WTC11 (cell line): ENCODE results near the gene NLGN1.

Source experiments
- AFF4 ChIP-seq: sonication (generic); formaldehyde crosslinking; IDR thresholded peaks from 2 replicates; pipeline ENCODE4 v1.8.1; 2023; ENCODE audit warnings: mild to moderate bottlenecking, missing genetic modification reagents, borderline replicate concordance
- ATF2 ChIP-seq: sonication (generic); formaldehyde crosslinking; IDR thresholded peaks from 2 replicates; pipeline ENCODE4 v1.8.1; 2022; ENCODE audit warnings: low read depth, missing genetic modification reagents, borderline replicate concordance
- ATF6 ChIP-seq: sonication (generic); formaldehyde crosslinking; IDR thresholded peaks from 2 replicates; pipeline ENCODE4 v1.8.1; 2023; ENCODE audit warnings: mild to moderate bottlenecking, missing genetic modification reagents
- CREB1 ChIP-seq: sonication (generic); formaldehyde crosslinking; IDR thresholded peaks from 2 replicates; pipeline ENCODE4 v1.8.0; 2023; ENCODE audit warnings: mild to moderate bottlenecking, missing genetic modification reagents
- CTCF ChIP-seq: fragments of 200-600 bp; IDR thresholded peaks from 2 replicates; pipeline ENCODE4 v1.8.0; 2022; ENCODE audit warnings: antibody characterized with exemption
- JAZF1 ChIP-seq: fragments of 250-450 bp; sonication (Bioruptor Pico); IDR thresholded peaks from 2 replicates; pipeline ENCODE4 v1.9.0; 2021; ENCODE audit warnings: moderate library complexity, mild to moderate bottlenecking, inconsistent platforms
- JUN ChIP-seq: sonication (generic); formaldehyde crosslinking; IDR thresholded peaks from 2 replicates; pipeline ENCODE4 v1.8.0; 2023; ENCODE audit warnings: mild to moderate bottlenecking, missing genetic modification reagents
- NR2C2 ChIP-seq: sonication (generic); formaldehyde crosslinking; IDR thresholded peaks from 2 replicates; pipeline ENCODE4 v1.8.0; 2022; ENCODE audit warnings: mild to moderate bottlenecking, missing genetic modification reagents
- SP1 ChIP-seq: sonication (generic); formaldehyde crosslinking; conservative IDR thresholded peaks from 2 replicates; pipeline ENCODE4 v1.8.1; 2022; ENCODE audit warnings: missing genetic modification reagents
- TEAD4 ChIP-seq: sonication (generic); formaldehyde crosslinking; IDR thresholded peaks from 2 replicates; pipeline ENCODE4 v1.8.0; 2022; ENCODE audit warnings: mild to moderate bottlenecking, missing genetic modification reagents
- USF2 ChIP-seq: sonication (generic); formaldehyde crosslinking; IDR thresholded peaks from 2 replicates; pipeline ENCODE4 v1.8.1; 2023; ENCODE audit warnings: mild to moderate bottlenecking, missing genetic modification reagents, moderate library complexity
- ZNF425 ChIP-seq: fragments of 250-450 bp; sonication (Bioruptor Pico); conservative IDR thresholded peaks from 2 replicates; pipeline ENCODE4 v1.9.0; 2021; ENCODE audit warnings: mild to moderate bottlenecking
- ZNF532 ChIP-seq: fragments of 250-450 bp; sonication (Bioruptor Pico); IDR thresholded peaks from 2 replicates; pipeline ENCODE4 v1.9.0; 2021; ENCODE audit warnings: mild to moderate bottlenecking, borderline replicate concordance
- ZNF671 ChIP-seq: fragments of 250-450 bp; sonication (Bioruptor Pico); IDR thresholded peaks from 2 replicates; pipeline ENCODE4 v1.8.0; 2021; ENCODE audit warnings: mild to moderate bottlenecking

- TF ChIP-seq ATF6 (no peak), CREB1 (CRISPR knock-in tag) (no peak), JUN (no peak), CTCF (no peak), TEAD4 (CRISPR knock-in tag) (no peak), USF2 (CRISPR knock-in tag) (no peak), AFF4 (CRISPR knock-in tag) (no peak), ATF2 (CRISPR knock-in tag) (no peak), SP1 (CRISPR knock-in tag) (no peak), NR2C2 (CRISPR knock-in tag) (no peak), ZNF671 (no peak), ZNF425 (CRISPR knock-in tag) (no peak), ZNF532 (CRISPR knock-in tag) (no peak), JAZF1 (CRISPR knock-in tag) (no peak)
These were observed 819.6 kb downstream of the NLGN1 start for GRCh38 chr3:174216946-174217718.
